DND-41 (cell line): ENCODE measurements around the gene SLC2A4RG.
A peak's percentile ranks its signal among the peaks of the same experiment; 100 is the strongest.

ENCODE experiments used
- ATAC-seq: fragments of 200-7000 bp; cut with Tn5 transposase; 3 replicates; pipeline ENCODE4 v1.9.1; 2021; ENCODE audit warnings: low read depth; ENCODE audit not compliant: insufficient read depth
- DNase-seq: peaks from one replicate; pipeline ENCODE4 v3.0.0-alpha.2; 2020
- H2AFZ ChIP-seq: 2 replicates; pipeline ENCODE4 v1.6.0; 2012; ENCODE audit warnings: low read depth, low read length
- H3K27ac ChIP-seq: 2 replicates; pipeline ENCODE4 v1.5.1; 2012; ENCODE audit warnings: low read length, inconsistent platforms
- H3K27me3 ChIP-seq: fragments of 200-600 bp; sonication (generic); 2 replicates; pipeline ENCODE4 v1.6.0; 2012; ENCODE audit warnings: low read length, mild to moderate bottlenecking, inconsistent platforms; ENCODE audit not compliant: insufficient read depth, poor library complexity
- H3K36me3 ChIP-seq: 2 replicates; pipeline ENCODE4 v1.5.1; 2012; ENCODE audit warnings: low read length, inconsistent platforms; ENCODE audit not compliant: insufficient read depth
- H3K4me1 ChIP-seq: 2 replicates; pipeline ENCODE4 v1.5.1; 2012; ENCODE audit warnings: mild to moderate bottlenecking, low read length; ENCODE audit not compliant: insufficient read depth
- H3K4me2 ChIP-seq: 2 replicates; pipeline ENCODE4 v1.6.0; 2012; ENCODE audit warnings: mild to moderate bottlenecking, moderate library complexity, low read length, inconsistent platforms; ENCODE audit not compliant: insufficient read depth
- H3K4me3 ChIP-seq, 2 experiments: fragments of 200-600 bp in 1 of 2; shearing (Covaris generic) in 1 of 2; 2 replicates each; pipeline ENCODE4 v1.5.1; 2012 to 2016; ENCODE audit warnings: inconsistent platforms in 2 of 2, low read length in 2 of 2, mild to moderate bottlenecking in 2 of 2, low read depth in 1 of 2, moderate library complexity in 1 of 2
- H3K79me2 ChIP-seq: 2 replicates; pipeline ENCODE4 v1.6.0; 2012; ENCODE audit warnings: low read length, inconsistent platforms; ENCODE audit not compliant: insufficient read depth
- H3K9ac ChIP-seq: 2 replicates; pipeline ENCODE4 v1.6.0; 2012; ENCODE audit warnings: low read depth, mild to moderate bottlenecking, inconsistent platforms, low read length, moderate library complexity
- H3K9me3 ChIP-seq: 2 replicates; pipeline ENCODE4 v1.5.1; 2012; ENCODE audit warnings: low read length, moderate library complexity, mild to moderate bottlenecking, inconsistent platforms; ENCODE audit not compliant: insufficient read depth, severe bottlenecking
- H4K20me1 ChIP-seq: 2 replicates; pipeline ENCODE4 v1.6.0; 2012; ENCODE audit warnings: low read length; ENCODE audit not compliant: insufficient read depth
- EZH2 ChIP-seq: IDR thresholded peaks from 3 replicates; pipeline ENCODE4 v1.6.1; 2012; ENCODE audit warnings: borderline replicate concordance, low read depth, mild to moderate bottlenecking, moderate library complexity, low read length, inconsistent platforms; ENCODE audit not compliant: severe bottlenecking
- TF ChIP-seq, protein P1 (sequence below): IDR thresholded peaks from 2 replicates; pipeline ENCODE4 v1.5.1; 2012; ENCODE audit warnings: borderline replicate concordance, low read length, moderate library complexity, mild to moderate bottlenecking; ENCODE audit not compliant: poor library complexity, severe bottlenecking; ENCODE audit errors: extremely low read depth

SLC2A4RG gene

DNA sequence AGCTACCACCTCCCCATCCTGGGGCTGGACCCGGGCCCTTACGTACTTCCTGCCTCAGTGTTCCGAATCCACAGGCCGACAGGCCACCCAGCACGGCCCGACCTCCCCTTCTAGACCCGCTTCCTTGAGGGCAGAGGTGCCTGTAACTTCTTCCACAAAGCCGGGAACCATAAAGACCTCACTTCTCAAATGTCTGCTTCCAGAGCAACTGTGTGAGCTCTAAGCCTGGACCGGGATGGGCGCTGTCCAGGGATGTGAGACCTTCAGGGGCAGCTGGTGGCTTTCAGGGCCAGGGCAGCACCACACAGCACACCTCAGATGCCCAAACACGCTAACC, 9.3 kb downstream of the SLC2A4RG start:
- Histone ChIP-seq H4K20me1 (no peaks in the 10 kb centered on the region), H3K4me2 (no peak overlapping the region), H3K36me3 (no peaks in the 10 kb centered on the region), H3K4me1 (peaks cover 15% of the 10 kb centered on the region), H3K79me2 (no peaks in the 10 kb centered on the region), H2AFZ (no peak overlapping the region), H3K27ac (no peak overlapping the region), H3K9me3 (no peaks in the 10 kb centered on the region), H3K4me3 (no peak overlapping the region), H3K27me3 (no peaks in the 10 kb centered on the region), H3K9ac (no peak overlapping the region)
- TF ChIP-seq, protein P1, sequence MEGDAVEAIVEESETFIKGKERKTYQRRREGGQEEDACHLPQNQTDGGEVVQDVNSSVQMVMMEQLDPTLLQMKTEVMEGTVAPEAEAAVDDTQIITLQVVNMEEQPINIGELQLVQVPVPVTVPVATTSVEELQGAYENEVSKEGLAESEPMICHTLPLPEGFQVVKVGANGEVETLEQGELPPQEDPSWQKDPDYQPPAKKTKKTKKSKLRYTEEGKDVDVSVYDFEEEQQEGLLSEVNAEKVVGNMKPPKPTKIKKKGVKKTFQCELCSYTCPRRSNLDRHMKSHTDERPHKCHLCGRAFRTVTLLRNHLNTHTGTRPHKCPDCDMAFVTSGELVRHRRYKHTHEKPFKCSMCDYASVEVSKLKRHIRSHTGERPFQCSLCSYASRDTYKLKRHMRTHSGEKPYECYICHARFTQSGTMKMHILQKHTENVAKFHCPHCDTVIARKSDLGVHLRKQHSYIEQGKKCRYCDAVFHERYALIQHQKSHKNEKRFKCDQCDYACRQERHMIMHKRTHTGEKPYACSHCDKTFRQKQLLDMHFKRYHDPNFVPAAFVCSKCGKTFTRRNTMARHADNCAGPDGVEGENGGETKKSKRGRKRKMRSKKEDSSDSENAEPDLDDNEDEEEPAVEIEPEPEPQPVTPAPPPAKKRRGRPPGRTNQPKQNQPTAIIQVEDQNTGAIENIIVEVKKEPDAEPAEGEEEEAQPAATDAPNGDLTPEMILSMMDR, result no peak
- TF ChIP-seq EZH2, result no peak
- DNase-seq (no peak), ATAC-seq (no peak)

DNA sequence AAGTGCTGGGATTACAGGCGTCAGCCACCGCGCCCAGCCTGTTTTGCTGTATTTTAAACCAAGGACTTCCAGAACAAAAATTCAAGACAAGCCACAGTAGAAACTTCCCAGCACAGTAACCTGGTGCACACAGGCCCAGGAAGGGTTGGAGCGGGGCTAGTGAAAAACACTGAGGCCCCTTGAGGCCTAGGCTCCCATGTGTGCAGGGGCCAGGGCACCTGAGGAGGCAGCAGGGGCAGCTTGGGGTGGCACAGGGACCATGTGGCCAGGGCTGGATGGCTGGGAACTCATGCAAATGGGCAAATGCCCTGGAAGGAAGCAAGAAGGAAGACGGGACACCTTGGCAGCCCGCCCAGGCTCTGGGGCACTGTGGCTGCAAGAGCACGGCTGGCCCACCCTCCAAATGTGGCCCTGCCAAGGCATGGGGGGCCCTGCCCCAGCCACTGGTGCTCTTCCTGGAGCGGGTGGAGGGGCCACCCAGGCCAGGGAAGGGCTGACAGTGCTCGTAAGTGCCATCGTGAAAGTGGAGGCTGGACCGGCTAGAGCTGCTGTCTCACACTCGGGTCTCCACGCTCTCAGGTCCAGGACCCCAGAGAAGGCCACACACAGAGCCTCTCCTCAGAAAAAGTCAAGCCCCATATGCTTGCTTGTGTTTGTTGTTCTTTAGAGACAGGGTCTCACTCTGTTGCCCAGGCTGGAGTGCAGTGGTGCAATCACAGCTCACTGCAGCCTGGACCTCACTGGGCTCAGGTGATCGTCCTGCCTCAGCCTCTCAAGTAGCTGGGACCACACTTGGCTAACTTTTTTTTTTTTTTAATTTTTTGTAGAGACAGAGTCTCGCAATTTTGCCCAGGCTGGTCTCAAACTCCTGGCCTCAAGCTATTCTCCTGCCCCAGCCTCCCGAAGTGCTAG, 10.3 kb downstream of the SLC2A4RG start:
- ATAC-seq (no peak), DNase-seq (no peak)
- Histone ChIP-seq H3K9ac (peak overlapping the region; percentile 44; the same call in 1 of the 2 replicates), H3K79me2 (no peaks in the 10 kb centered on the region), H3K4me1 (peaks cover 15% of the 10 kb centered on the region), H3K36me3 (no peaks in the 10 kb centered on the region), H3K27ac (peak overlapping the region; percentile 63; the same call in 1 of the 2 replicates), H3K4me3 (no peak overlapping the region), H3K27me3 (no peaks in the 10 kb centered on the region), H3K4me2 (no peak overlapping the region; the same call in 1 of the 2 replicates), H3K9me3 (no peaks in the 10 kb centered on the region), H4K20me1 (no peaks in the 10 kb centered on the region), H2AFZ (no peak overlapping the region)
- TF ChIP-seq, protein P1, result no peak
- TF ChIP-seq EZH2, result no peak

DNA sequence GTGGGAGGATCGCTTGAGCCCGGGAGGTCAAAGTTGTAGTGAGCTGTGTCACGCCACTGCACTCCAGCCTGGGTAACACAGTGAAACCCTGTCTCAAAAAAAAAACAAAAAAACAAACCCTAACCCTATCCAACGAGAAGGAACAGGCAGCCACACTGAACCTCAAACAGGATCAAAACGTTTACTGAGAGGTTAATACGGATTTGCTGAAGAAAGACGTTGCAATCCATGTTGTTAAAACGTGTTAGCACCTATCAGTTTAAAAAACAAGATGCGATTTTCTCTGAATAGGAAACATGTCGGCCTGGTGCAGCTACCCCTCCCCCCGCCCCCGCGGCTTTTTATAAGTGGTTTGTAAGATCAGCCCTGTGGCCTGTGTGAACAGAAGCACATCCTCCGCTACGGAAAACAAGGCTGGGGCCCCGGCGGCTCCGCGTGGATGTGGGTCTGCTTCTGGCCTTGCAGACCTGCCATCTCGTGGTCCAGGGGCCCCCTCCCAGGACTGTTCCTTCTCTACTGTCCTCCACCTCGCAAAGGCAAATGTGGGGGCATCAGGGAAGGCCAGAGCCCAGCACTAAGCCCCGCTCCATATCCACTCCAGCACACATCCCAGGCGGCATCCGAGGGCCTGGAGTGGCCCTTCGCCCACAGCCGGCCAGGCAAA, 11.4 kb downstream of the SLC2A4RG start:
- Histone ChIP-seq H3K27ac (peak overlapping the region; percentile 72), H3K27me3 (no peaks in the 10 kb centered on the region), H3K4me2 (peak overlapping the region; percentile 64), H3K4me3 (peak overlapping the region in 1 of 2 experiments; percentile 43; a peak in 2 of 4 replicates), H4K20me1 (no peaks in the 10 kb centered on the region), H2AFZ (peak overlapping the region; percentile 72), H3K9ac (peak overlapping the region; percentile 44), H3K9me3 (no peaks in the 10 kb centered on the region), H3K4me1 (peaks cover 15% of the 10 kb centered on the region), H3K36me3 (no peaks in the 10 kb centered on the region), H3K79me2 (no peaks in the 10 kb centered on the region)
- ATAC-seq (peak; percentile 87), DNase-seq (peak; percentile 75)
- no peak for TF ChIP-seq EZH2
- TF ChIP-seq, protein P1, result no peak
